22Rv1 (cell line): ENCODE data around the gene WDR1.

Experiments used
- H3K27ac ChIP-seq: fragments of 450-650 bp; 2 replicates; pipeline ENCODE4 v1.5.1; 2017
- ZFX ChIP-seq: fragments of 450-650 bp; IDR thresholded peaks from 2 replicates; pipeline ENCODE4 v1.6.1; 2017; ENCODE audit warnings: antibody characterized with exemption, borderline replicate concordance
- TF ChIP-seq, protein P1 (sequence below): fragments of 450-650 bp; IDR thresholded peaks from 2 replicates; pipeline ENCODE4 v1.5.1; 2017; ENCODE audit warnings: mild to moderate bottlenecking

The WDR1 gene

DNA sequence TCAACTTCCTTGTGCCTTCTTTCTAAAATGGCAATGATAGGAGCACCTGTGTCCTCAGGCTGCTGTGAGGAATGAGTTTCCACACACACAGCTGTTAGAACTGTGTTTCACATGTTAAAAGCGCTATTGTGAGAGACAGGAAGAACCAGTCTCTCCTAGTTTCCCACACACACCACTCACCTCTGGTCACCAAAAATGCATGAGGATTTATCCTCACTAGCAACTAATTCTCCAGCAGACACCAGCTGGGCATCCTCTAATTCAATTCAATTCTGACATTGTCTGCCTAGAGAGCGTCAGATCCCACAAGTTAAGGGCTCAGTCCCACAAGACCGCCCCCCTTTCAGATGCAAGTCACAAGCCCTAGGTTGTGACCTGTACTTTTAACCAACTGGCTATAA lies 66.3 kb downstream of the WDR1 start:
- no peak overlapping the region for H3K27ac ChIP-seq
- TF ChIP-seq, protein P1, sequence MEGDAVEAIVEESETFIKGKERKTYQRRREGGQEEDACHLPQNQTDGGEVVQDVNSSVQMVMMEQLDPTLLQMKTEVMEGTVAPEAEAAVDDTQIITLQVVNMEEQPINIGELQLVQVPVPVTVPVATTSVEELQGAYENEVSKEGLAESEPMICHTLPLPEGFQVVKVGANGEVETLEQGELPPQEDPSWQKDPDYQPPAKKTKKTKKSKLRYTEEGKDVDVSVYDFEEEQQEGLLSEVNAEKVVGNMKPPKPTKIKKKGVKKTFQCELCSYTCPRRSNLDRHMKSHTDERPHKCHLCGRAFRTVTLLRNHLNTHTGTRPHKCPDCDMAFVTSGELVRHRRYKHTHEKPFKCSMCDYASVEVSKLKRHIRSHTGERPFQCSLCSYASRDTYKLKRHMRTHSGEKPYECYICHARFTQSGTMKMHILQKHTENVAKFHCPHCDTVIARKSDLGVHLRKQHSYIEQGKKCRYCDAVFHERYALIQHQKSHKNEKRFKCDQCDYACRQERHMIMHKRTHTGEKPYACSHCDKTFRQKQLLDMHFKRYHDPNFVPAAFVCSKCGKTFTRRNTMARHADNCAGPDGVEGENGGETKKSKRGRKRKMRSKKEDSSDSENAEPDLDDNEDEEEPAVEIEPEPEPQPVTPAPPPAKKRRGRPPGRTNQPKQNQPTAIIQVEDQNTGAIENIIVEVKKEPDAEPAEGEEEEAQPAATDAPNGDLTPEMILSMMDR, result no peak
- no peak for TF ChIP-seq ZFX

DNA sequence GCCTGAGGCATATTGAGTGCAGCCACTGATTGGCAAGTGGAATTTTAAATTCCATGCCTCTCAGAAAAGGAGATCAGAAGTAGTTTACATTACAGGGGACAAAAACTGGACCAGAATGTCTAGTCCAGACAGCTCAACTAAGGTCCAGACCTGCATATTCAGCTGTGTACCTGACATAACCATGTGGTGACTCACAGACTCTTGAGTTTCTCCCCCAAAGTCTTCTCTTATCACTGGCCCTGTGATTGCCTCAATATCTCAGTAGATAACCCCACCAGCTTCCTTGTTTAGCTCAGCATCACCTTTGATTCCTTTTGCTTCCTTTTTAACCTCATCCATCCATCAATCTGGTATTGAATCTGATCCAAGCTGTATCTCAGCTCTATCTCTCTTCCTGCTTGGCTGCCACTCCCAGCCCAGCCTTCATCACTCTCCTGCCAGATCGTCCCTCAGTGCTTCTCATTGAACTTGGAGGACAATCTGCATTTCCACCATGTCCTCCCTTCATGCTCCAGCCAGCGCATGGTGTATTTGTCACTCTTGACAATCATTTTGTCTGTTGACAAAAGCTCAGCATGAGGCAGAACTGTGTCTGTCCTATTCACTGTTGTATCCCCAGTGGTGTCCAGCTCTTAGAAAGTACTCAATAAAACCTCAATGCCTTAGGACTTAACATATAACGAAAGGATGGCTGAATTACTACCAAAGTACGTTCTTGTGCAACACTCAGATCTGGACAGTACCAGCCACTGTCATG lies 67.5 kb downstream of the WDR1 start:
- TF ChIP-seq ZFX, result no peak
- TF ChIP-seq, protein P1, result no peak
- no peak overlapping the region for H3K27ac ChIP-seq

DNA sequence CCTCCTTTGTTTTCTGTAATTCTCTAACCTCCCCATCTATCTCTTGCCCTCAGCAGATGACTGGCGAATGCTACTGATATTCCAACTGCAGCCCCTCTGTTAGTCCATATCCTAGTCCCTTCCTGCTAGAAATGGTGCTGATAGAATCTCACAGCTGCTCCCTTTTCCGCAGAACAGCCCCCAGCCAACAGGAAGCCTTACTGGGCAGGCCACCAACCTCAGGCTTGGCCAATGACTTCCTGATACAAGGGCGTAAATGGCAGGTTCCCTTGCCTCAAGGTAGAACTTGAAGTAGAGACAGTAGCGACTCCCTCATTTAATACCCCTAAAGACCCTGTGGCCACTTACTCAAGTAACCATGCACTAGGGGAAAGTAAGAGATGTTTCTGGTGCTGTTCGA lies 68.6 kb downstream of the WDR1 start:
- TF ChIP-seq, protein P1, result no peak
- H3K27ac ChIP-seq, result no peak overlapping the region

DNA sequence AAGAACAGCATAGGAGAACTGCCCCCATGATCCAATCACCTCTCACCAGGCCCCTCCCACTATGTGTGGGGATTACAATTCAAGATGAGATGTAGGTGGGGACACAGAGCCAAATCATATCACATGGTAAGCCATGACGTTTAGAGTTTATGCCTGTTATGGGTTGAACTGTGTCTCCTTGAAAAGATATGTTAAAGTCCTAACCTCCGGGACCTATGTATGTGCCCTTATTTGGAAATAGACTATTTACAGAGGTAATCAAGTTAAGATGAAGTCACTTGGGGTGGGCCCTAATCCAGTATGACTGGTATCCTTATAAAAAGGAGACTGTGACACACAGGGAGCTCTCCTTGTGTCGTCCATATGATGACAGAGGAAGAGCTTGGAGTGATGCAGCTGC lies 70.1 kb downstream of the WDR1 start:
- TF ChIP-seq, protein P1, result no peak
- TF ChIP-seq ZFX, result no peak
- no peak overlapping the region for H3K27ac ChIP-seq

DNA sequence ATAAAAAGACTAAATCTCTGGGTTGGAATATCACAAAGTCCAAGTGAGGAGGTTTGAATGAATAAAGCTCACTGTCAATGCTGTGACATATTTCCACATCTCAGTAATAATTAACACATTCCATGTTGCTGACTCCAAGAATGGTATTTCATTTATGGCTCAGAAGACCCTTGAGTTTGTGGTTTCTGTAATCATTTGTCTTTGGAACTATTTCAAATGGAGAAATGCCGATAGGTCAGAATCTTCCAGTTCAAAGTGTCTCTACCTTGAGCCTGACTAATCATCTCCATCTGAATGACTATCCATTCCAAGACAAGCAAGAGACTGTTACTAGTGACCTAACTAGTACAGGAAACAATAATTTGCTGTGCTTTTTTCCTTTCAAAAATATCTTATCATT lies 71.1 kb downstream of the WDR1 start:
- TF ChIP-seq, protein P1, result no peak
- no peak for TF ChIP-seq ZFX
- H3K27ac ChIP-seq, result no peak overlapping the region

DNA sequence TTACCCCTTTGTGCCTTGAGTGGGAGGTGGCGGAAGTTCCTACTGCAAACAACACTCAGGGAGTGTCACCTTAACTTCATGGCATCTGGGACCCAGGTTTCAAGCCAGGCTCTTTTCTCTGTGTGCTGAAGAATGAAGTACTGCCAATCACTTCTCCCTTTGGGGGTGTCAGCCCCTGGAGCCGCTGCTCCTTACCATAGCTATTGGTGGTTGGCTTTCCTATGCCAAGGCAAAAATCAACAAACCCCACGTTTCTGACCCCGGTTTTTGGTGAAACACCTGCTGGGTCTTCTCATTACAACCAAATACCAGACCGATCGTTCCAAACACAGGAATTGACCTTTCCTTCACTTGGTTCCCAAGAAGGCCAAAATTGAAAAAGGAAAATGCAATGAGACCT lies 75.6 kb downstream of the WDR1 start:
- H3K27ac ChIP-seq, result no peak overlapping the region
- TF ChIP-seq, protein P1, result no peak

DNA sequence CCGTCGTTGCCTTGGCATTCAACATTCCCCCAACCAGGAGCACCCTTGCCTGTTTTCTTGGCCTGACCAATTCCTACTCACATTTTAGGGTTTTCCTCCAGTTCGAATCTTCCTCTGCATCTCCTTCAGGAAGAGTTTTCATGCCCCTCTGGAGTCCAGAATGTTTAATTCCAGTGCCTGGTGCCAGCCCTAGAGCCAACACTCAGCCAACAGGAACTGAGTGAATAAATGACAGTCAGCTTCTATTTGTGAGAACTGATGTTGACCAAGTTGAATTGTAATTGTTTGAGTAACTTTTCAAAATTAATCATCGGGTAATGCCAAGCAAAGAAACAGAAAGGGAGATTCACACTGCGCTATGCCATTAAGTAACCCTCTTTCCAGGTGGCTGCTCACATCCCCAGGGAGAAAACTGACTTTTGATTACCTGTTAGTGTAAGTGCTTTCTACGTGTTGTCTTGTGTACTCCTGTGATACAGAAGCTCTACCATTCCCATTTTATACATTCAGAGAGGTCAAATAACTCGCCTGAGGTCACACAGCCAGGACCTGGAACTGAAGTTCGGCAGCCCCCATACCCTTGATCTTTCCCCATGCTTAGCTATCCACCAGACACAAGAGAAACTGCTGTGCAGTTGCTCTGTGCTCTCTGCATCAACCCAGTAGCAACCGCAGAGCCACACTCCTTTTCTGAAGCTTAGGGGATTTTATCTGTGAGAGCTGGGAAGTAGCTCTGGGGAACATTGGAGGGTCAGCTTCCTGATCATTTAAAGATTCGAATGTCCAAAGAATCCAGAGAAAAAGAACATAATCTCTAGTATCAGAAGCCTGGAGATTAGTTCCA lies 76.3 kb downstream of the WDR1 start:
- TF ChIP-seq, protein P1, result no peak
- no peak for TF ChIP-seq ZFX
- H3K27ac ChIP-seq, result no peak overlapping the region
